HCT116 (cell line): Measurements from ENCODE around the gene SPAM1.

Source experiments
- EZH2 ChIP-seq: fragments of 200-600 bp; sonication (generic); IDR thresholded peaks from 2 replicates; pipeline ENCODE4 v1.6.1; 2017; ENCODE audit warnings: antibody characterized with exemption, mixed run types
- POLR2A ChIP-seq: IDR thresholded peaks from 2 replicates; pipeline ENCODE4 v1.7.0; 2011; ENCODE audit warnings: borderline replicate concordance; ENCODE audit not compliant: insufficient read depth, insufficient read length; ENCODE audit errors: extremely low read depth
- SP1 ChIP-seq: IDR thresholded peaks from 2 replicates; pipeline ENCODE4 v1.6.1; 2012; ENCODE audit warnings: low read depth
- SRF ChIP-seq: IDR thresholded peaks from 2 replicates; pipeline ENCODE4 v1.6.1; 2012; ENCODE audit warnings: low read depth
- YY1 ChIP-seq: IDR thresholded peaks from 2 replicates; pipeline ENCODE4 v1.6.1; 2011; ENCODE audit warnings: low read length, low read depth, moderate library complexity, mild to moderate bottlenecking; ENCODE audit not compliant: insufficient replicate concordance; ENCODE audit errors: extremely low read depth
- ZFX ChIP-seq: fragments of 450-650 bp; IDR thresholded peaks from 2 replicates; pipeline ENCODE4 v1.6.1; 2017
- ZNF274 ChIP-seq: fragments of 200-500 bp; sonication (Bioruptor generic); IDR thresholded peaks from 2 replicates; pipeline ENCODE4 v1.6.1; 2014; ENCODE audit warnings: mild to moderate bottlenecking, low read depth, low read length, inconsistent platforms
- TF ChIP-seq, protein P1 (sequence below): IDR thresholded peaks from 2 replicates; pipeline ENCODE4 v1.6.1; 2012
- TF ChIP-seq, protein P2 (sequence below), 3 experiments: fragments of 200-600 bp in 1 of 3; sonication (generic) in 1 of 3; IDR thresholded peaks in 2 of 3; conservative IDR thresholded peaks in 1 of 3; 2 replicates each; pipeline ENCODE4 v1.5.1; 2012 to 2017; ENCODE audit warnings: low read depth in 2 of 3, low read length in 2 of 3, antibody characterized with exemption in 1 of 3, borderline replicate concordance in 1 of 3, control low read depth in 1 of 3, mild to moderate bottlenecking in 1 of 3, mixed read lengths in 1 of 3, mixed run types in 1 of 3, moderate library complexity in 1 of 3; ENCODE audit not compliant: insufficient read depth in 1 of 3

DNA sequence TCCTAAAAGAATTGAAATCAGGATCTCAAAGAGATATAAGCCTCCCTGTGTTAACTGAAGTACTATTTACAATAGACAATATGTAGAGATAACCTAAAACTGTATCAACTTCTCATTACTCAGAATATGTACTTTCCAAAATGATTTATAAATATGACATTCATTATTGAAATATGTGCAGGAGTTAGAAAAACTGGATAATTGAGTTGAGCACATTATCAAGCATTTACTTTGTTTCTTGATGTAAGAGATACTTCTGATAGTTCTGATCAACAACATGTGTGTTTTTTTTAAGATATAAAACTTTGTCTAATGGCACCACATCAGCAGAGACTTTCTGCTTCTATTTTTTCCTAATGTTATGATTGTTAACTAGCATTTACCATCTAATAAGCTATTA is 41.9 kb upstream of the SPAM1 start:
- TF ChIP-seq POLR2A (no peak), SRF (no peak), ZFX (no peak), ZNF274 (no peak), YY1 (no peak), EZH2 (no peak), SP1 (no peak)
- TF ChIP-seq, protein P1, sequence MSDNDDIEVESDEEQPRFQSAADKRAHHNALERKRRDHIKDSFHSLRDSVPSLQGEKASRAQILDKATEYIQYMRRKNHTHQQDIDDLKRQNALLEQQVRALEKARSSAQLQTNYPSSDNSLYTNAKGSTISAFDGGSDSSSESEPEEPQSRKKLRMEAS, result no peak
- TF ChIP-seq, protein P2, sequence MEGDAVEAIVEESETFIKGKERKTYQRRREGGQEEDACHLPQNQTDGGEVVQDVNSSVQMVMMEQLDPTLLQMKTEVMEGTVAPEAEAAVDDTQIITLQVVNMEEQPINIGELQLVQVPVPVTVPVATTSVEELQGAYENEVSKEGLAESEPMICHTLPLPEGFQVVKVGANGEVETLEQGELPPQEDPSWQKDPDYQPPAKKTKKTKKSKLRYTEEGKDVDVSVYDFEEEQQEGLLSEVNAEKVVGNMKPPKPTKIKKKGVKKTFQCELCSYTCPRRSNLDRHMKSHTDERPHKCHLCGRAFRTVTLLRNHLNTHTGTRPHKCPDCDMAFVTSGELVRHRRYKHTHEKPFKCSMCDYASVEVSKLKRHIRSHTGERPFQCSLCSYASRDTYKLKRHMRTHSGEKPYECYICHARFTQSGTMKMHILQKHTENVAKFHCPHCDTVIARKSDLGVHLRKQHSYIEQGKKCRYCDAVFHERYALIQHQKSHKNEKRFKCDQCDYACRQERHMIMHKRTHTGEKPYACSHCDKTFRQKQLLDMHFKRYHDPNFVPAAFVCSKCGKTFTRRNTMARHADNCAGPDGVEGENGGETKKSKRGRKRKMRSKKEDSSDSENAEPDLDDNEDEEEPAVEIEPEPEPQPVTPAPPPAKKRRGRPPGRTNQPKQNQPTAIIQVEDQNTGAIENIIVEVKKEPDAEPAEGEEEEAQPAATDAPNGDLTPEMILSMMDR (IDR thresholded peaks at IDR 0.05 in 2 of 3, conservative IDR thresholded peaks at IDR 0.05 in 1 of 3; ENCODE audit: borderline replicate concordance in 1 of 3, insufficient read depth in 1 of 3, low read depth in 2 of 3, low read length in 2 of 3), result no peak
